ENCODE measurements around the gene FOXP2.

DNA sequence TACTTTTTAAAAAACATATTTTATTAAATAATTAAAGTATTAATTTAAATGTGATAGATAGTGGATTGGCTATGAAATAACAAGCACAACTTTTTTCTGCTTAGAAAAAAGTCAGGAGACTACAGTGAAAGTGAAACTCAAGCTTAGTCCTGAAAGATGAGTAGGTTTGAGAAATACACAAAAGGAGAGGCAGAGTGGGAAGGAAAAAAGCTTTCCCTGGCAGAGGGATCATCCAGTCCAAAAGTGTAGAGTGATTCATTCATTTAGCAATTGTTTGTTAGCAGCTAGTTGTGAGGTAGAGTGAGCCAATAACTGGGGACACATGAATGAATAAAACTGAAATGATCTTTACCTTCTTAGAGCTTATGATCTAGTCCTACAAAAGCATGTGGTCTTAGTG lies 93.5 kb downstream of the FOXP2 start:
- TF ChIP-seq EZH2 (IDR thresholded peaks at IDR 0.05; ENCODE audit: borderline replicate concordance, low read depth, low read length, severe bottlenecking) (no peak), JUN (IDR thresholded peaks at IDR 0.05; ENCODE audit: borderline replicate concordance, insufficient read depth, insufficient read length, low read depth) (no peak), MYC (IDR thresholded peaks at IDR 0.05; ENCODE audit: low read depth, low read length) (no peak), POLR2AphosphoS5 (IDR thresholded peaks at IDR 0.05; ENCODE audit: insufficient read depth, low read depth, low read length) (no peak), POLR2A (IDR thresholded peaks at IDR 0.05; ENCODE audit: low read depth, low read length) (no peak), FOS (IDR thresholded peaks at IDR 0.05; ENCODE audit: borderline replicate concordance, insufficient read depth, low read length) (no peak)
- TF ChIP-seq, protein P1, sequence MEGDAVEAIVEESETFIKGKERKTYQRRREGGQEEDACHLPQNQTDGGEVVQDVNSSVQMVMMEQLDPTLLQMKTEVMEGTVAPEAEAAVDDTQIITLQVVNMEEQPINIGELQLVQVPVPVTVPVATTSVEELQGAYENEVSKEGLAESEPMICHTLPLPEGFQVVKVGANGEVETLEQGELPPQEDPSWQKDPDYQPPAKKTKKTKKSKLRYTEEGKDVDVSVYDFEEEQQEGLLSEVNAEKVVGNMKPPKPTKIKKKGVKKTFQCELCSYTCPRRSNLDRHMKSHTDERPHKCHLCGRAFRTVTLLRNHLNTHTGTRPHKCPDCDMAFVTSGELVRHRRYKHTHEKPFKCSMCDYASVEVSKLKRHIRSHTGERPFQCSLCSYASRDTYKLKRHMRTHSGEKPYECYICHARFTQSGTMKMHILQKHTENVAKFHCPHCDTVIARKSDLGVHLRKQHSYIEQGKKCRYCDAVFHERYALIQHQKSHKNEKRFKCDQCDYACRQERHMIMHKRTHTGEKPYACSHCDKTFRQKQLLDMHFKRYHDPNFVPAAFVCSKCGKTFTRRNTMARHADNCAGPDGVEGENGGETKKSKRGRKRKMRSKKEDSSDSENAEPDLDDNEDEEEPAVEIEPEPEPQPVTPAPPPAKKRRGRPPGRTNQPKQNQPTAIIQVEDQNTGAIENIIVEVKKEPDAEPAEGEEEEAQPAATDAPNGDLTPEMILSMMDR (IDR thresholded peaks at IDR 0.05; ENCODE audit: extremely low read depth in 1 of 2, insufficient read depth in 1 of 2, low read depth in 1 of 2, low read length in 2 of 2), result no peak
- TF ChIP-seq, protein P2, sequence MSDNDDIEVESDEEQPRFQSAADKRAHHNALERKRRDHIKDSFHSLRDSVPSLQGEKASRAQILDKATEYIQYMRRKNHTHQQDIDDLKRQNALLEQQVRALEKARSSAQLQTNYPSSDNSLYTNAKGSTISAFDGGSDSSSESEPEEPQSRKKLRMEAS (IDR thresholded peaks at IDR 0.05; ENCODE audit: insufficient read depth, insufficient read length), result no peak

Data from endothelial cell of umbilical vein (primary cell).